B cell (primary cell): Measurements from ENCODE around the gene KCNC4. TPM values are rescaled to one million over a fixed set of nuclear protein-coding genes. Genes with fewer than 3 reads are reported as not detected.

Experiments
- ATAC-seq: fragments of 200-7000 bp; cut with Tn5 transposase; one replicate; pipeline ENCODE4 v1.10.0; 2021; ENCODE audit warnings: low read depth, mild to moderate bottlenecking, moderate number of reproducible peaks, moderate library complexity
- CTCF ChIA-PET: fragments of 350-600 bp; sonication (Branson Sonifier 250); formaldehyde crosslinking; loops from one replicate; lab custom pipeline; 2021; ENCODE audit warnings: antibody characterized with exemption, inconsistent platforms; lab: Charles Lee
- POLR2A ChIA-PET: fragments of 350-600 bp; sonication (Branson Sonifier 250); formaldehyde crosslinking; loops from one replicate; lab custom pipeline; 2021; ENCODE audit warnings: antibody characterized with exemption; lab: Charles Lee
- DNase-seq: peaks from one replicate; pipeline ENCODE4 v3.0.0; 2013
- H2AFZ ChIP-seq: 2 replicates; pipeline ENCODE4 v1.6.1; 2012; ENCODE audit warnings: mild to moderate bottlenecking, low read depth, low read length; ENCODE audit not compliant: insufficient read depth, poor library complexity, severe bottlenecking
- H3K27ac ChIP-seq, 2 donors: 1 replicate in 1 of 2; 2 replicates in 1 of 2; pipeline ENCODE4 v1.5.1; 2012 to 2013; ENCODE audit warnings: low read length in 2 of 2, mild to moderate bottlenecking in 2 of 2, moderate library complexity in 1 of 2
- H3K27me3 ChIP-seq, 4 experiments: fragments of 200-600 bp in 1 of 4; sonication (generic) in 1 of 4; replicated peaks in 1 of 4; 1 replicate in 2 of 4; 2 replicates in 2 of 4; pipeline versions ENCODE4 v1.6.1 to v1.7.0; 2013 to 2016; ENCODE audit warnings: low read length in 3 of 4, mild to moderate bottlenecking in 2 of 4, mixed read lengths in 1 of 4, moderate library complexity in 1 of 4; ENCODE audit not compliant: insufficient read depth in 4 of 4, control insufficient read depth in 3 of 4; ENCODE audit errors: control extremely low read depth in 1 of 4
- H3K36me3 ChIP-seq, 2 experiments: replicated peaks in 1 of 2; 1 replicate in 1 of 2; 2 replicates in 1 of 2; pipeline versions ENCODE4 v1.6.1 to v1.7.1; 2013; ENCODE audit warnings: low read length in 1 of 2; ENCODE audit not compliant: insufficient read depth in 2 of 2, control insufficient read depth in 1 of 2; ENCODE audit errors: control extremely low read depth in 1 of 2, extremely low read depth in 1 of 2
- H3K4me1 ChIP-seq, 2 donors: fragments of 200-600 bp in 1 of 2; sonication (generic) in 1 of 2; 1 replicate in 1 of 2; 2 replicates in 1 of 2; pipeline versions ENCODE4 v1.5.1 to v1.6.1; 2013 to 2017; ENCODE audit warnings: low read length in 2 of 2; ENCODE audit not compliant: control insufficient read depth in 2 of 2, insufficient read depth in 2 of 2
- H3K4me2 ChIP-seq: replicated peaks from 2 replicates; pipeline ENCODE3; 2012; ENCODE audit warnings: mild to moderate bottlenecking, low read depth, low read length; ENCODE audit not compliant: poor library complexity, severe bottlenecking
- H3K4me3 ChIP-seq, 5 experiments: fragments of 200-600 bp in 1 of 5; sonication (generic) in 1 of 5; 1 replicate in 3 of 5; 2 replicates in 2 of 5; pipeline versions ENCODE4 v1.5.1 to v1.7.0; 2011 to 2016; ENCODE audit warnings: low read length in 4 of 5, mild to moderate bottlenecking in 4 of 5, low read depth in 2 of 5, control low read depth in 1 of 5, moderate library complexity in 1 of 5; ENCODE audit not compliant: insufficient read depth in 1 of 5; ENCODE audit errors: control extremely low read depth in 1 of 5, extremely low read depth in 1 of 5
- H3K79me2 ChIP-seq: fragments of 200-600 bp; sonication (generic); one replicate; pipeline ENCODE4 v1.6.0; 2016; ENCODE audit warnings: low read length; ENCODE audit not compliant: control insufficient read depth, insufficient read depth
- H3K9ac ChIP-seq: fragments of 200-600 bp; sonication (generic); 2 replicates; pipeline ENCODE4 v1.6.1; 2017; ENCODE audit warnings: mild to moderate bottlenecking, low read length, moderate library complexity
- H3K9me3 ChIP-seq, 3 donors: one replicate each; pipeline versions ENCODE4 v1.6.1 to v1.7.1; 2013; ENCODE audit warnings: low read length in 2 of 3; ENCODE audit not compliant: control insufficient read depth in 2 of 3, insufficient read depth in 1 of 3; ENCODE audit errors: control extremely low read depth in 1 of 3
- H4K20me1 ChIP-seq: 2 replicates; pipeline ENCODE4 v1.6.0; 2012; ENCODE audit warnings: mild to moderate bottlenecking, low read length; ENCODE audit not compliant: insufficient read depth, control insufficient read depth, poor library complexity, severe bottlenecking
- H3K27ac Mint-ChIP-seq: one replicate; pipeline ENCODE4 v1.8.0; 2021; ENCODE audit warnings: mixed read lengths
- H3K27me3 Mint-ChIP-seq: one replicate; pipeline ENCODE4 v1.8.0; 2021; ENCODE audit warnings: mixed read lengths
- H3K4me1 Mint-ChIP-seq: one replicate; pipeline ENCODE4 v1.8.0; 2021; ENCODE audit warnings: mixed read lengths
- H3K4me3 Mint-ChIP-seq: one replicate; pipeline ENCODE4 v1.8.0; 2021; ENCODE audit warnings: mixed read lengths
- H3K9me3 Mint-ChIP-seq: one replicate; pipeline ENCODE4 v1.8.0; 2022; ENCODE audit warnings: mixed read lengths; ENCODE audit not compliant: insufficient read depth
- CTCF ChIP-seq: fragments of 200-600 bp; IDR thresholded peaks from one replicate; pipeline ENCODE4 v1.8.0; 2022; ENCODE audit warnings: antibody characterized with exemption, mild to moderate bottlenecking
- EZH2 ChIP-seq: IDR thresholded peaks from 2 replicates; pipeline ENCODE4 v1.6.1; 2012; ENCODE audit warnings: borderline replicate concordance, low read depth, mild to moderate bottlenecking, moderate library complexity, low read length; ENCODE audit not compliant: insufficient read depth, poor library complexity, severe bottlenecking
- whole genome bisulfite sequencing: methylation state at CpG from one replicate; pipeline ENCODE4 v1.1.5; 2013; ENCODE audit warnings: missing lambda C conversion rate; ENCODE audit not compliant: insufficient coverage; 5-methylcytosine and 5-hydroxymethylcytosine counted together
- intact Hi-C: fragments of 100-400 bp; cut with micrococcal nuclease; formaldehyde crosslinking; loops from one replicate; pipeline ENCODE4 v1.10.0; 2022
- polyA plus RNA-seq: library from polyadenylated mRNA; depleted of rRNA; stranded (reverse); fragments of >200 nt; gene quantifications from 2 replicates; pipeline ENCODE4 v1.2.3, GENCODE V29; 2012
- total RNA-seq, 2 donors: library from RNA; stranded (reverse); fragments of 120-200 nt in 1 of 2; gene quantifications; 1 replicate in 1 of 2; 2 replicates in 1 of 2; pipeline versions ENCODE4 v1.2.3 to v1.2.4, GENCODE V29; 2013 to 2022

Gene KCNC4
- total and polyA plus RNA-seq, 2 donors (not counting 1 experiment from before 2014, with no cell fraction given), result 3.2 to 24.1 TPM

DNA sequence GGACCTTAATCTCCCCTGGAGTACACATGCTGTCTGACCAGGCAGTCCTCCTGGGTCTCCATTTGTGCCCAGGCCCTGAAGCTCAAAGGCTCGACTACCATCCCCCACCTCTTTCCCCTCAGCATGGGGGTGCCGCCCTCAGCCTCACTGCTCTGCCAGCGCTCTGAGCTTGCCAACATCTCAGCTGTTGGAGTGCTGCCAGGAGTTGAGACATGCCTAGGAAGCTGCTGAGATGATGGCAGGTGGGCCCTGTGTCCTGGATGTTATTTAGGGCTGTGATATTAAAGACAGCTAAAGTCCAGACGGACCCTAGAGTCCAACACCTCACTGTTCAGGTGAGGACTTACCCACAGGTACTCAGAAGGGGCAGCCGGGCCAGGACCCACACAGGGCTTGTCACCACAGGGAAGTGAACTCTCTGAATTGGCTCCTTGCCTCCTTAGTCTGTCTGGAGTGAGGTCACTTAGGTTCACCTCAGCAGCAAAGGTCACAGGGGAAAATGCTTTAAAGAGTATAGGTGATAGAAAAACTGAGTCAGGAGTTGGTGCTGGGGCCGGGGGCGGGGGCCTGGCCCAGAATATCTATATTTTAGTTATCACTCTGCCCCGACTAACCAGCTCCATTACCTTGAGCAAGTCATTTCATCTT is 19.7 kb upstream of the KCNC4 start:
- ATAC-seq (no peak), DNase-seq (no peak)
- Histone ChIP-seq H3K4me3 (no peak overlapping the region), H3K27ac (no peak overlapping the region), H3K27me3 (peaks cover 0 to 8% (median 2%) of the 10 kb centered on the region in 4 experiments), H3K9ac (no peak overlapping the region), H3K79me2 (no peaks in the 10 kb centered on the region), H3K4me2 (no peak overlapping the region), H2AFZ (no peak overlapping the region), H3K4me1 (no peaks in the 10 kb centered on the region), H3K9me3 (no peaks in the 10 kb centered on the region), H4K20me1 (no peaks in the 10 kb centered on the region), H3K36me3 (no peaks in the 10 kb centered on the region)
- Mint-ChIP-seq H3K4me1 (no peaks in the 10 kb centered on the region), H3K27me3 (peaks cover 40% of the 10 kb centered on the region), H3K27ac (no peak overlapping the region), H3K9me3 (no peaks in the 10 kb centered on the region), H3K4me3 (no peak overlapping the region)
- intact Hi-C loops, result no loop called here
- TF ChIP-seq CTCF (no peak), EZH2 (no peak)
- WGBS, result 79% methylated on average over 4 of the region's 8 CpGs
- CTCF ChIA-PET, result interaction anchor here (2.1 to 24.7 kb wide), 3 partner anchors 13 to 307 kb away, joined by 12 to 531 read pairs (median 14); no protein-coding TSS in a partner anchor
- POLR2A ChIA-PET, result no interaction called here

- 85% methylated on average over 6 of the region's 8 CpGs for WGBS
Measured at GRCh38 chr1:110192541-110192940, 17.6 kb upstream of the KCNC4 start.

More at GRCh38 chr1:110192541-110192940, 17.6 kb upstream of the KCNC4 start:
- peaks cover 0 to 8% (median 0%) of the 10 kb centered on the region in 4 experiments for H3K27me3 ChIP-seq
- no peak for DNase-seq
- intact Hi-C loops, result no loop called here
- H3K4me1 ChIP-seq, result no peaks in the 10 kb centered on the region
- ChIA-PET POLR2A (no interaction called here), CTCF (interaction anchor here (2.3 to 24.7 kb wide), 4 partner anchors 11 to 304 kb away, joined by 9 to 531 read pairs (median 12); no protein-coding TSS in a partner anchor)
- H3K27me3 Mint-ChIP-seq, result peaks cover 31% of the 10 kb centered on the region
- no peak overlapping the region for H3K27ac ChIP-seq
- H3K4me3 ChIP-seq, result no peak overlapping the region
- H3K9me3 Mint-ChIP-seq, result no peaks in the 10 kb centered on the region
- H3K9me3 ChIP-seq, result no peaks in the 10 kb centered on the region
- no peak overlapping the region for H3K4me2 ChIP-seq
- no peak overlapping the region for H2AFZ ChIP-seq
- H3K4me1 Mint-ChIP-seq, result no peaks in the 10 kb centered on the region
- H3K36me3 ChIP-seq, result no peaks in the 10 kb centered on the region
- ATAC-seq, result no peak
- H3K4me3 Mint-ChIP-seq, result no peak overlapping the region
- no peaks in the 10 kb centered on the region for H3K79me2 ChIP-seq
- H3K27ac Mint-ChIP-seq, result no peak overlapping the region
- no peak overlapping the region for H3K9ac ChIP-seq
- TF ChIP-seq CTCF (no peak), EZH2 (no peak)
- H4K20me1 ChIP-seq, result no peaks in the 10 kb centered on the region
